GM19395 (cell line): Measurements from ENCODE around the gene CLSTN2.

Experiments
- ATAC-seq: cut with Tn5 transposase; IDR thresholded peaks from one replicate; pipeline ENCODE4 v1.9.1; 2021; ENCODE audit warnings: mild to moderate bottlenecking, moderate library complexity; ENCODE audit not compliant: unreplicated experiment

Gene CLSTN2

DNA sequence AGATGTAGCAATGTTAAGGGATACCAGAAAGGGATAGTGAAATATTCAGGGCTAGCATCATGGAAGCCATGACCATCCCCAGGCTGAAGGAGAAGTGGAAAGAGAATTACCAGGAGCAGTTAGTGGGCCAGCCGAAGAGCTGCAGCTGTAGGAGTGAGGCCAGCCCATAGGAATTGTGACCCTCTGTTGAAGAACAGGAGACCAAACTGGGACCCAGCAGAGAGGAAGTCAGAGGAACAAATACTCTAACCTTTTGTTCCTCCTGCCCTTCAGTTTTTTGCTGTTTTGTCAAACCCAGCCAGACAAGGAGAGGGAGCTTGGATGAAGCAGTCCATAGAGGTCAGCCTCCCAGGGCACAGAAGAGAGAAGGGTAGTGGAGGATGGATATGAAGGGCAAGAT, 115.4 kb downstream of the CLSTN2 start:
- ATAC-seq, result no peak

DNA sequence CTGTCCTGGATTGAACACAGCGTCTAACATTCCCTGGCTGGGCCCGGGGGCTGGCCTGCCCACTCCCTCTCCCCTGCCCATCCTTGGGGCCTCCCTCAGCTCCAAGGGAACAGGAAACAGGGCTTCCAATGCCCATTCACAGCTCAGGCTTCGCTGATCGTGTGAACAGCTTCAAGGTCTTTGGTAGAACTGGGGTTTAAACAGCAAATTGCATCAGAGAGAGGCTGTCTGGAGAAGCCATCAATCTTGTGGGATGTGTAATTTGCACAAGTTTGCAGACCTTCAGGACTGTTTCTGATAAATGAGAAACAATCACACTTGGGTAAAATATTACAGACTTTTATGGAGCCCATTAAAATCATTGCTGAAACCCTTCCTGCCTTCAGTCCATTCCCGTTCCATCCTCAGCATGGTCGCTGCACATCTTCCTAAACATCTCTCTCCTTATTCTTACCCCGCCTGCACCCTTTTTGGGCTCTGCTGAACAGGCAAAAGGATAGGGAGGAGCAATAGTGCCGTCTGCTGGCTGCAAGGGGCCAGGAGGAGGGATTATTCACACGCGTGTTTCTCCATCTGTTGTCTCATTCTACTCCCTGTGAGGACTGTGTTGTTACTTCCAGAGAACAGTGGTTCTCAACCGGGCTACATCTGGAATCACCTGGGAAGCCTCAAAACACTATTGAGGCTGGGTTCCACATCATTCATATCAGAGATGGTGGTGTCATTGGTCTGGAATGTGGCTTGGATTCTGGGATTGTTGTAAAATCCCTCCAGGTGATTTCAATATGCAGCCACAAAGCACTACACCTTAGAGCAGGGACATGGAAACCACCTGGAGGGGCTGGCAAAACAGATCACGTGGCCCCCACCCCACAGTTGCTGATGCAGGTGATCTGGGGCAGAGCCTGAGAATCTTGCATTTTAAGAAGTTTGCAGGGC, 116.3 kb downstream of the CLSTN2 start:
- no peak for ATAC-seq

DNA sequence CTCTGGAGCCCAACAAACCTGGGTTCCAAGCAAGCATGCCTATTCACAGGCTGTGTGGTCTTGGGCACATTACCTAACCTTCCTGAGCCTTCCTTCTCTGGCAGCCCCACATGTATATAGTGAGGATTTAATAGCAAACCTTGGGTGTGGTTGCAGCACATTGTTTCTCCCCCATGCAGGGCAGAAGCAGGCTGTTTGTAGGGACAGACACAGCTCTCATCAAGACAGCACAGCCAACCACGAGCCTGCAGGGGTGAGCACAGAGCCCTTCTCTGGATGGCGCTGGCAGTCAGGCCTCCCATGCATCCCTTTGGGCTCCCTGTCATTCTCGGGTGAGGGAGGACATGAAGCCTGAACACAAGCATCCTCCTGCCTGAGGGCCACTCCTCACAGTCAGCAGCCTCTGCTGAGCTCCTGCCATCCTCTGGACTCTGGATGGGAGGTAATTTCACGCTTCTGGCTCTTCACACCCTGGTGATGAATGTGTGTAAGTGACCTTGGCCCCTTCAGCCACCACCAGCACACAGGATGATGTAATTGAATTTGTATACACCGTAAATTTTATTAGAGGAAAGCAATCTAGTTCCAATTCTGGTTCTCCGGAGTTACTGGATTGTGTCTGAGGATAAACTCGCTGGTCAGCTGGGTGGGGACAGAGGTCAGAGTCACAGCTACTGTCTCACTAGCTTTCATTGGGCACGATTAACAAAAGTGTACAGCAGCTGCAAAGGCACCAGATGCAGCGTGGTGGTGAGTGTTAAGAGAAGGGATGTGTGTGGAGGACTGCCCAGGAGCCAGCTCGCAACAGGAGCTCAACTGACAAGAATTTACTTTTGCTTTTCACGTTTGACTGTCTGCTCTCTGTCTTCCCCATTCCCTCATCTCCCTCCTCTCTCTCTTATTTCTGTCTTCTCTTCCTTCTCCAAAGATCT, 118.1 kb downstream of the CLSTN2 start:
- no peak for ATAC-seq

DNA sequence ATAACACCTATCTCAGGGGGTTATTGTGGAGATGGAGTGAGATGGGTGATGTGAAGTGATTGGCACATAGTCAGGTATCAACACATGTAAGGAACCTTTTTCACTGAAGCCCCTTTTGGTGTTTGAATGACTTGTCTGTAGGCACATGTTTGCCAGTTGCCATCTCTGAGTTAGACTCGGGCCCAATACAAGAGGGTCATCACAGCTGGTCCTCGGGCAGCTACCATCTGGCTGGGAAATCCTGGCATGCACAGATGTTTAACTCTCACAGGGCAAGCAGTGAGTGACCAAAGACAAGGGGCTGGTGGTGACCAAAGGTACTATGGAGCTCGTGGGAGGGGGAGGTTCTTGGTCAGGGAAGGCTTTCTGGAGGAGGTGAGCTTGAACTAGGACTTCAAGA, 118.8 kb downstream of the CLSTN2 start:
- no peak for ATAC-seq

- no peak for ATAC-seq
Measured at GRCh38 chr3:140055092-140055791, 120.3 kb downstream of the CLSTN2 start.

GRCh38 chr3:140056047-140056446, 121.1 kb downstream of the CLSTN2 start:
- ATAC-seq, result no peak

- no peak for ATAC-seq
Measured at GRCh38 chr3:140061211-140061610, 126.2 kb downstream of the CLSTN2 start.

- no peak for ATAC-seq
Measured at GRCh38 chr3:140062461-140062860, 127.5 kb downstream of the CLSTN2 start.

DNA sequence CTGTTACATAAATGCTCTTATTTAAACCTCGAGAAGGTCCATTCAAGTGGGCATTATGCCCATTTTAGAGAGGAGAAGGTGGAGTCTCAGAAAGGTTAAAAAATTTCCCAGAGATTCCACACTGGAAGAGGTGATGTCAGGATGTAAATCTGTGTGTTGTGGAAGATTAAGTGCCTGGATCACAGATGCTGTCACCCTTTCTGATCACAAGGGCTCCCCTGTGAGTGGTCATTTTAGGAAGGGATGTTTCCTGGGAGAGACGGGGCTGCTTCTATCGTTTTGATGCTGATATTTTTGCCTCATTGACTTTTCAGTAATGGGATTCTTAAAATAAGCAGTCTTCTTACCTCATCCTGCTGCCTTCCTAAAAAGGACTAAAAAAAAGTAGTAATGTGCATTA, 132.5 kb downstream of the CLSTN2 start:
- no peak for ATAC-seq

DNA sequence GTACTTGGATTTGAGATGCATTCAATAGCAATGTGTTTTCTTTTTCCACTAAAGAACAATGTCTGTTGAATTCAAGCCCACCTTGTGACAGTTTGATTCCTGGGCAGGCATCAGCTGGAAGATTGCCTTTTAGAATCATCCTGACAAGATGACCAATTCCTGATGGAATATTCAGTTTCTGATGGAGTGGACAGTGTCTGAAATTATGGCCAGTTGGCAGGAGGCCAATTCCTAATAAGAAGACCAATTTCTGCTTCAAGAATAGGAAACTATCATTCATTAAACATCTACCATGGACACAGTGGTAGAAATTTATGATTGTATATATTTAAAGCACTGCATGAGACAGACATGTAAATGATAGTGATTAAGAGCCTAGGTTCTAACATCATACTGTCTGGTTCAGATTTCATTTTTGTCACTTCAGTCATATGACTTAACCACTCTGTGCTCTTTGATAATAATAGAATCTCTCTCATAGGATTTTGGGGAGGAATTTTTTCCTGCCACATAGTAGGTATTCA, 133.6 kb downstream of the CLSTN2 start:
- no peak for ATAC-seq

GRCh38 chr3:140073278-140074045, 138.5 kb downstream of the CLSTN2 start:
- ATAC-seq, result no peak

DNA sequence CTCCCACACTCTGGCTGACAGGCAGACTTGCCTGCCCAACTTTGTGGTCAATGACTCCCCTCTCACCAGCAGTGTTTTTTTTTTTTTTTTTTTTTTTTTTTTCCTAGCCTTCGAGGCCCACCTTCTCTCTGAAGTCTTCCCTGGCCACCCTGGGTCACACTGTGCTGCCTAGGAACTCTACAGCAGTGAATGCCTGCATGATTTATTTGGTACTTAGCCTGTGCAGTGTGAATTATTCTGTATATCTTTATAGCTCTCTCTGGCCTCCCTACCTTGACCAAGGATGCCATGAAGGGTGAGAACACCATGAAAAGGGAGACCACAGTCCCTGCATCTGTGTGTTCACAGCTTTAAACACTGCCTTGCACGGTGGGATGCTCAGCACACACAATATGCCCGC, 141.6 kb downstream of the CLSTN2 start:
- no peak for ATAC-seq

DNA sequence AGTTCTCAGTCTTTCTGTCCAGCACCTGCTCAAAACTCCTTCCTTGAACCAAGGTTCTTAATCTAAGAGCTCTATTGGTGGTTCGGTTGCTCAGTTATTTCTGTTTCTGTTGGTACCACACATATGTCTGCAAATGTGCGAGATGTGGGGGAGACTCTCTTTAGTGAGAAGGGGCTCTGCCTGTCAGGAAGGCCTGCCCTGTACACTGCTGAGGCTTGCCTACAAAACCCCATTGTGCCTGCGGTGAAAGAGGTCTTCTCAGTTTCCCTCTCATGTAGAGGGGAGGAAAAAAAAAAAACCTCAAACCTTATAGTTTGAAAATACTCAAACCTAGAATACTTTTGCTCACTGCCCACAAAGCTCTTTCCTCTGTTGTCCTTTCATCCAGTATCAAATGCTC, 142.4 kb downstream of the CLSTN2 start:
- ATAC-seq, result no peak

DNA sequence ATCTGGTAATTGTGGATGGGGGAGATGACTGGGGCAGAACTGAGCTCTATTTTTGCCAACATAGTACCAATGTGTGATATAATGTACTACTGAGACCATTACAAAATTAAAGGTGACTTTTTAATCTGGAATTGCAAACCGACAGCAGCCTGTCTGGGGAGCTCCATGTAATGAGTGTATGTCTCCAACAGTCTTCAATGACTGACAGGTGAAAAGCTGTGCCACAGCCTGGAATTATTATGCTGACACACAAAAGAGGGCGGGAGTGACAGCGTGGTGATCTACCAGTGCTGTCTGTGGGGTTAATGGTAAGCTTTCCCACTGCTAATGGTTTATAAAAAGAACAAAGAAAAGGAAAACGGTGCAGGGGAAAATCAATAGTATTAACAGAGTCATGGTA, 143.4 kb downstream of the CLSTN2 start:
- ATAC-seq, result no peak

GRCh38 chr3:140078940-140079339, 144.0 kb downstream of the CLSTN2 start:
- no peak for ATAC-seq

- ATAC-seq, result no peak
Measured at GRCh38 chr3:140081887-140082286, 146.9 kb downstream of the CLSTN2 start.

DNA sequence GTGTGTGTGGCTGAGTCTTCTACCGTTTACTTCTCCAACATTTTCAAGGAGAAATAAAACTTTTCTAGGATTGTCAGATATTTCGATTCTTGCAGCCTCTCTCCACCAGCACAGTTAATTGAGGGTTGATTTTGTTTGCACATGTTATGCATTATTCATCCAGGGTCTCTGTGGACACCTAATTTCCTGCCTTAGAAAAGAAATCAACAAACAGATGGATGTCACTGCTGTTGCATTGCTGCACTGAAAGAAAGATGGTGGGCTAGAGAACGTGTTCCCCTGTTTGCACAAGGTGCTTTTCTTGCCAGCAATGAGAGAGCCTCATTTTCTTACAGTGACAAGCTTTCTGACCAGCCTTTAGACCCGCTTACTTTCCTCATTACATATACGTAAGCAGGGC, 150.0 kb downstream of the CLSTN2 start:
- no peak for ATAC-seq

DNA sequence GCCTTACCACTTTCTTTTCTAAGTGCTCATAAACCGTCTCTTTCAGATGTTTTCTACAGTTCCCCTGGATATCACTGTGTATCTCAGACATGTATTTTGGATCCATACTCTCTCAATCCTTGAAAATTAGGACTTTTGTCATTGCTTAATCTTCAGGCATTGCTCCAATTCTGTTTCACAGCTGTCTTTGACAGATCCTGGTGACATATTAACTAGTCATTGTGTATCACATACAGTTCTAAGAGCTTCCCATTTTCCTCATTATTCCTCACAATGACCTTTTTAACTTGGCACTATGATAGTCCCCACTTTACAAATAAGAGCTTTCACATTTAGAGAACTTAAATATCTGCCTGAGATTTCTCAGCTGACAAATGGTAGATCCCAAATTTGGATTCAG, 151.7 kb downstream of the CLSTN2 start:
- no peak for ATAC-seq

DNA sequence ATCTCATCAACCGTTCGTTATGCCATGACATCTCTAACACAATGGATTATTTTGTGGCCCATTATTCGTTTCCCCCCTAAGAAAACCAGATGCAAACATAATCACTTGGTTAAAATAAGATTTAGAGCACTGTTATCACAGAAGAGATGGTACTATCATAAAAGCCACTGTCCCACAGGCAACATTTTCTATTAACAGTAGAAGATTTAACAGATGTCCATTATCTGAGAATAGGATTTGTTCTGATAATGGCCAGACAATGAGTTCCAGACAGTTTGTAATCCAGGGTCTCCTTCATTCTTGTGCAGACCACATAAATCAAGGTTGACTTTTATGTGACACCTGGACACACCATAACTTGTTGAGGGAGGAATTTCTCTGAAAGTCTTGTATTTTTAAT, 153.1 kb downstream of the CLSTN2 start:
- ATAC-seq, result no peak

- ATAC-seq, result no peak
Measured at GRCh38 chr3:140088513-140088912, 153.5 kb downstream of the CLSTN2 start.
